GM12873 (cell line): Measurements from ENCODE around the gene ERFE.
A peak's percentile ranks its signal among the peaks of the same experiment; 100 is the strongest.

Experiments used
- TF ChIP-seq, protein P1 (sequence below): IDR thresholded peaks from 2 replicates; pipeline ENCODE4 v1.5.1; 2012; ENCODE audit warnings: low read depth, mild to moderate bottlenecking, moderate library complexity, low read length, control low read depth; ENCODE audit not compliant: insufficient read depth; ENCODE audit errors: missing control alignments

Gene ERFE

DNA sequence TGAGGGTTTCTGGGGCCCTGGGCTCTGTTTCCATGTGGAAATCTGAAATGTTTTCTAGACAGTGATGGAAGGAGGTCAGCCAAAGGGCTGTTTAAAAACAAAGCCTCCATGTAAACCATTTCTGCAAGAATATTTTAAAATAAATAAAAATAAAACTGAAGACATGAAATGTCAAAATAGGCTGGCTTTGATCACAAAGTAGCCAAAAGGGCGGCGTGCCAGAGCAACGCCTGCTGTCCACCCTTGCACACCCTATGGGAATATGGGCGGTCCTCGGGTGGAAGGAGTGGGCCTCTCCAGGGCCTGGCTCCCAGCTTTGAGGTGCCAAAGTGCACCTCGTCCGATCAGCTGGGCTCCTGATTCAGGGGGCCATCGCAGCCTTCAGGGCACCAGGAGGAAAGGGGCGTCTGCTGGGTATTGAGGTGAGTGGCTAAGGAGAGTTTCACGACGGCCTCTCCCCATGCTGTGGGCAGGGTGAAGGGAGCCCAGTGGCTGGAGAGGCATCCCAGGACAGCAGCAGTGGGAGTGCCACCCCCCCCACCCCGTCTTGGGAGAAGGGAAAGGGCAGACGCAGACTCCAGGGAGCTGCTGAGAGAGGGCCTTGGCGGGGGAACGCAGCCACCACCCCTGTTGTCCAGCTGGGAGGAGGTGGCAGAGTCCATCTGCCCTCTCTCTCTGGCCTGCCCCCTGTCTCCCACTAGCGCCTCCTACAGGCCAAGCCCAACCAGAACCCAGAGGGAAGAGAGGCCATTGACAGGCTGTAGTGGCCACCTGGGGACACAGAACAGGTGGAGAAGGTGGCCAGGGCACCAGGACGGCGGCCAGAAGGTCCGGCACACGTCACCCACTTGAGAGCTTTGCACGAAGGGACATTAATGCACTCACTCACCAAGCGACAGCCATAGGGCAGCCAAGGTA is 5.7 kb upstream of the ERFE start:
- TF ChIP-seq, protein P1, sequence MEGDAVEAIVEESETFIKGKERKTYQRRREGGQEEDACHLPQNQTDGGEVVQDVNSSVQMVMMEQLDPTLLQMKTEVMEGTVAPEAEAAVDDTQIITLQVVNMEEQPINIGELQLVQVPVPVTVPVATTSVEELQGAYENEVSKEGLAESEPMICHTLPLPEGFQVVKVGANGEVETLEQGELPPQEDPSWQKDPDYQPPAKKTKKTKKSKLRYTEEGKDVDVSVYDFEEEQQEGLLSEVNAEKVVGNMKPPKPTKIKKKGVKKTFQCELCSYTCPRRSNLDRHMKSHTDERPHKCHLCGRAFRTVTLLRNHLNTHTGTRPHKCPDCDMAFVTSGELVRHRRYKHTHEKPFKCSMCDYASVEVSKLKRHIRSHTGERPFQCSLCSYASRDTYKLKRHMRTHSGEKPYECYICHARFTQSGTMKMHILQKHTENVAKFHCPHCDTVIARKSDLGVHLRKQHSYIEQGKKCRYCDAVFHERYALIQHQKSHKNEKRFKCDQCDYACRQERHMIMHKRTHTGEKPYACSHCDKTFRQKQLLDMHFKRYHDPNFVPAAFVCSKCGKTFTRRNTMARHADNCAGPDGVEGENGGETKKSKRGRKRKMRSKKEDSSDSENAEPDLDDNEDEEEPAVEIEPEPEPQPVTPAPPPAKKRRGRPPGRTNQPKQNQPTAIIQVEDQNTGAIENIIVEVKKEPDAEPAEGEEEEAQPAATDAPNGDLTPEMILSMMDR = peak; percentile 41

DNA sequence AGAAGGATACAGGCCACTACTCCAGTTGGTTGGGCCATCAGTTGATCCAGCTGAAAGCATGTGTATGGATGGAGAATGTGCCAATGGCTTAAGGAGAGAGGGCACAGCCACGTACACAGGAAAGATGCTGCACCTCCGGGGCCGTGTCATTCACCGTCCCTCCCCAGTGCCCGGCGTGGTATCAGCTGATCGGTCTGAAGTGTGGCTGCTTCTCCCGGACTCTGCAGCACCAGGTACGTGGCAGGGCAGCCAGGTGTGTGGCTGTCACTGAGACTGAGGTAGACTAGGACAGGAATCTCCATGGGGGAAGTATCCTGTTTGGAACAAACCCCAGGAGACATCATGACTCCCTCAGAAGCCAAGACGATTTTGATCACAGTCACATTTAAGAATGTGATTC is 4.2 kb upstream of the ERFE start:
- TF ChIP-seq, protein P1 = no peak

DNA sequence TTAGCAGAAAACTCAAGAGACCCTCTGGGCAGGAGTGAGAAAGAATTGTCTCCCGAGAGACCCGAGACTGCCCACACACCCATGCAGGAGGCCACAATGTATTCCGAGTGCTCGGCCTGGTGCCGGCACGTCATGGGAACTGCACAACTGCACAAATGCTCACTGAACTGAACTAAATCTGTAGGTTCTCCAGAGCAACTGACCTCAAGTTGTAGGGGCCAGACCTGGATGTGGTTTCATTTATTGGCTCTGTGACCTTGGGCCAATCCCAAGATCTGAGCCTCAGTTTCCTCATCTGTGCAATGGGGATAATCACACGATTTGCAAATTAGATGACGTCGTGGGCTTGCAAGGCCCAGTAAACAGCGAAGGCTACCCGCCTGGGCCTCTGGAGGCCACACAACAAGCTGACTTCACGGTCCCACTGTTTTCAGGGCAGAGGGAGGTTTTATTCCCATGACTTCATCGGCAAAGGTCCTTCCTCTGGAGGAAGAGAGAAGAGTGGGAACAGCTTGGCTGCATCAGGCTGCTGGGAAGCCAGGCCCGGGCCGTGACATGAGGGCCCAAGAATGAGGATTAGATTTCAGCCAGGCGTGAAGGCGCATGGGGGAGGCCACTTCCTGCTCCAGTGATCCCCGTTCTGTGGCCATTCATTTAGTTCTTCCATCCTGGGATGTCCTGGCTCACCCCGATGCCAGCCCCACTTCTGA is 3.6 kb upstream of the ERFE start:
- TF ChIP-seq, protein P1 = no peak

DNA sequence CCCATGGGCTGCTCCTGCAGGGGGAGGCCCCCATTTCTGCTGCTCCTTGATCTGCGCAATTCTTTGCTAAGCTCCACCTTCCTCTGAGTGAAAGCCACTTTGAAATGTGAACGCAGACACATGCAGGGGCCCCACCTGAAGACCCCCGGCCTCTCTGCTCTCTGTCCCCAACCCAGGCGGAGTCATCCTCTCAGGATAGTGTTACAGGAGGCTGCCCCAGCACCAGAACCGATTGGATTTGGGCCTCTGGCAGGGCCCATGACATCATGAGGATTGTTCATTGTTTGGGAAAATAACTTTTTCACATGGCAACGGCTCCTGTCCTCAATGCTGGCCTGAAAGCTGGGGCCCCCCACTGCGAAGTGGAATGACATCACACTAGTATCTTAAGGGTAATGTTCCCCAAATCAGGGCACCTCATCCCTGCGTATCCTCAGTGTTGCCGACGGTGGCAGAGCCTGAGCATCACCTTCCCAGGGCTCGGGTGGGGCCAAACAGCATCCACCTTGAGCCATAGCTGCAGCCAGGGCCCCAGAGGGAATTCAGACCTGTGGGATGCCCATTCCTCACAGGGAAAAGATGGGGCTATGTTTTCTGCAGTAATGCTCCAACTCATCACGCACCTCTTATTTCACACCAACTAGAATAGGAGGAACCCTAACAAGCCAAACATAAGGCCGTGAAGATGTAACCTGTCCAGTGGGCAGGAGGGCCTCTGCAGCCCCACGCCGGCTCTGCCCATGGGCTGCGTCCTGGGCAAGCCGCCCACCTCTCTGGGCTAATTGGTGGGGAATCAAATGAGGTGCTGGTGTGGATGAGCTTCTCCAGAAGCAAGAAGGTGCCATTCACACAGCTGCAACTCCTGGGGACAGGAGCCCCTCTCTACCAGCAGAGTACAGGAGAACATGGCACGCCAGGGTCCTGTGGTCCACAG is 2.7 kb upstream of the ERFE start:
- TF ChIP-seq, protein P1 = no peak

DNA sequence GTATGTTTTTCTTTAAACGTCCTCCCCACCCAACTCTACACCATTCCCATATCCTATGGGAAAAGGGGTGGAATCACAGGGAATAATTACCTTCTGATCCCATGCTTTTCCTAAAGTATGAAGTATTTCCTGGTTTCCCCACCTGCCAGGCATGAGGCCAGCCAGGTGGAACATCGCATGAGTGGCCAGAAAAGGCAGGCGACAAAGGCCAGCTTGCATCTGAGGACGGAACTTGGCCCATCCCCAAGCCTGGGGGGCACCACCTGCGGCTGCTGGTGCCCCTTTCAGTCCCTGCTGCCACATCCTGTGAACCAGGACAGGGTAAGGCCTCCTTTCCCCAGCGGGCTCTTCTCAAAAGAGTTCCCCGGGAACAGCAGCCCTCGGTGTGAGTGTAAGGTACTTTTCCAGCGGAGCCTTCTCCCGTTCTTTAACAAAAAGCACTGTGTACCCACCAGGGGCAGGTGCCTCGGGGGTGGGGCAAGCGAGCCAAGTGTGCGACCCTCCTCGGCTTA is 1.2 kb upstream of the ERFE start:
- TF ChIP-seq, protein P1 = no peak

DNA sequence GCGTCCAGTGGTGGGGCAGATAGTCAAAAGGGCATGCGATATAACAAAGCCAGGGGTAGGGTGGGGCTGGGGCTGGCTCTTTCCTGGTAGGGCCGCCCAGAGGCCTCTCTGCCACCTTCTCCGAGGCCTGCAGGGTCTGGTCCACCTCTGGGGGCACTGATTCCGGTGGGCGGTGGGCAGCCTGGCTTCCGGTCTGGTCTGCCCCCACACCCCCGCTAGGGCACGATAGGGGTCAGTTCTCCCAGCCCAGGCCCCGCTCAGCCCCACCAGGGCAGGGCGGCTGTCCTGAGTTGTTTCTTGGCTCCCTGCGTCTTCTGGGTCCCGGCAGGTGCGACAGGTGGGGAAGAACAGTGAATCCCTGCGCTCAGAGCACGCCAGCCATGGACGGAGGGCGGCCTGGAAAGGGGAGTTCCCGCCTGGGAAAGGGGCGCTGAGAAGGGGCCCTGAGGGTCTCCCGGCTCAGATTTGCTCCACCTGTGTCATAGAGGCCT is 707 bp upstream of the ERFE start:
- TF ChIP-seq, protein P1 = no peak
